Small intestine (tissue), 7 donors: ENCODE results near the gene TWIST2. TPM values are rescaled to one million over a fixed set of nuclear protein-coding genes. Genes with fewer than 3 reads are reported as not detected.

Experiments used
- DNase-seq, 2 donors: peaks; one replicate each; pipeline versions ENCODE4 v3.0.0 to v3.0.0-alpha.2; 2013
- FAIRE-seq: peaks from 2 replicates; lab custom pipeline; 2012; peaks lifted over from hg19 to GRCh38; lab: Jason Lieb, UNC
- H3K27ac ChIP-seq, 3 donors: one replicate each; pipeline ENCODE4 v1.5.1; 2013; ENCODE audit warnings: low read length in 2 of 3, mild to moderate bottlenecking in 2 of 3, control low read depth in 1 of 3, inconsistent platforms in 1 of 3, low read depth in 1 of 3, moderate library complexity in 1 of 3
- H3K27me3 ChIP-seq, 3 donors: one replicate each; pipeline ENCODE4 v1.6.1; 2013; ENCODE audit warnings: low read length in 3 of 3, inconsistent platforms in 1 of 3; ENCODE audit not compliant: control insufficient read depth in 3 of 3, insufficient read depth in 3 of 3
- H3K36me3 ChIP-seq, 3 donors: one replicate each; pipeline ENCODE4 v1.6.1; 2013; ENCODE audit warnings: low read length in 3 of 3, inconsistent platforms in 1 of 3, low read depth in 1 of 3, mild to moderate bottlenecking in 1 of 3, moderate library complexity in 1 of 3; ENCODE audit not compliant: control insufficient read depth in 3 of 3, insufficient read depth in 2 of 3
- H3K4me1 ChIP-seq, 3 donors: one replicate each; pipeline ENCODE4 v1.6.1; 2013; ENCODE audit warnings: low read length in 2 of 3, inconsistent platforms in 1 of 3, low read depth in 1 of 3, mild to moderate bottlenecking in 1 of 3, moderate library complexity in 1 of 3; ENCODE audit not compliant: control insufficient read depth in 3 of 3, insufficient read depth in 2 of 3
- H3K4me3 ChIP-seq, 3 donors: one replicate each; pipeline ENCODE4 v1.5.1; 2013; ENCODE audit warnings: low read length in 3 of 3, control low read depth in 1 of 3, inconsistent platforms in 1 of 3, low read depth in 1 of 3, mild to moderate bottlenecking in 1 of 3, moderate library complexity in 1 of 3
- H3K9me3 ChIP-seq, 2 donors: one replicate each; pipeline ENCODE4 v1.6.1; 2013; ENCODE audit warnings: low read depth in 1 of 2, low read length in 1 of 2; ENCODE audit not compliant: control insufficient read depth in 2 of 2, insufficient read depth in 1 of 2
- WGBS, 3 donors: extraction: QIAGEN DNeasy Blood & Tissue Kit; methylation state at CpG; one replicate each; pipeline ENCODE4 v1.1.7; 2013; 5-methylcytosine and 5-hydroxymethylcytosine counted together
- polyA plus RNA-seq, 4 donors: library from polyadenylated mRNA; stranded (reverse) in 3 of 4; unstranded in 1 of 4; fragments of 200-250 nt in 3 of 4; fragments of 120-200 nt in 1 of 4; gene quantifications; one replicate each; pipeline versions ENCODE4 v1.2.1 to v1.2.3, GENCODE V29; 2013
- donor health status: healthy with polysubstance abuse.
- donor health status: control.
- donor health status: control.
- donor health status: Bipolar disorder and iron deficiency.
- donor health status: healthy.

TWIST2 gene
- polyA plus RNA-seq, 4 donors: 1.7 to 7.9 (median 3.0) TPM; not detected in 1

GRCh38 chr2:238898534-238899281 is 50.8 kb downstream of the TWIST2 start:
- Histone ChIP-seq H3K36me3 (no peaks in the 10 kb centered on the region), H3K4me1 (peaks cover 0 to 2% (median 0%) of the 10 kb centered on the region in 3 donors), H3K27ac (no peak overlapping the region), H3K9me3 (no peaks in the 10 kb centered on the region), H3K4me3 (no peak overlapping the region), H3K27me3 (no peaks in the 10 kb centered on the region)
- FAIRE-seq (no peak), DNase-seq (no peak)
- 75 to 86% (median 78%) methylated on average over 22 of the region's 22 CpGs for WGBS, 3 donors

- Histone ChIP-seq H3K27me3 (no peaks in the 10 kb centered on the region), H3K36me3 (no peaks in the 10 kb centered on the region), H3K27ac (no peak overlapping the region), H3K9me3 (no peaks in the 10 kb centered on the region), H3K4me3 (no peak overlapping the region), H3K4me1 (peaks cover 0 to 2% (median 0%) of the 10 kb centered on the region in 3 donors)
- 77 to 79% (median 79%) methylated on average over 7 of the region's 7 CpGs for WGBS, 3 donors
- DNase-seq (no peak), FAIRE-seq (no peak)
Measured at GRCh38 chr2:238899386-238899785, 51.5 kb downstream of the TWIST2 start.

DNA sequence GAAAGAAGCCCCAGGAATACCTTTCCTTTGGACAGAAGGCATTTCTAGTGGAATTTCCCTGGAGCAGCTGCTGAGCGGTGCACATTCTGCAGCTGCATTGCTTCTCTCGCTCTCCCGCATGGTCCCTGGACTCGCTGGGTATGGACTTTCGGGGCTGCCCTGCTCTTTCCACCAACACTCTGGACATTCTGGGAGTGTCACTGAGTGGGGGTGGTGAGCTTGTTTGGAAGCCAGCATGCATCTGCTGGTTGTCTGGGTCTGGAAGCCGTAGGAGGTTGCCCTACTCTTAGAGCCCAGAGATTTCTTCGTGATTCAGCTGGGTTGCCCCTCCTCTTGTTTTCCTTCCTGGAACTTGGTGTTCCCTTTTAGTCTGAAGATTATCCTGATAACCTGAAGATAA is 52.6 kb downstream of the TWIST2 start:
- whole genome bisulfite sequencing, 3 donors: 66 to 72% (median 70%) methylated on average over 7 of the region's 7 CpGs
- no peak for FAIRE-seq

DNA sequence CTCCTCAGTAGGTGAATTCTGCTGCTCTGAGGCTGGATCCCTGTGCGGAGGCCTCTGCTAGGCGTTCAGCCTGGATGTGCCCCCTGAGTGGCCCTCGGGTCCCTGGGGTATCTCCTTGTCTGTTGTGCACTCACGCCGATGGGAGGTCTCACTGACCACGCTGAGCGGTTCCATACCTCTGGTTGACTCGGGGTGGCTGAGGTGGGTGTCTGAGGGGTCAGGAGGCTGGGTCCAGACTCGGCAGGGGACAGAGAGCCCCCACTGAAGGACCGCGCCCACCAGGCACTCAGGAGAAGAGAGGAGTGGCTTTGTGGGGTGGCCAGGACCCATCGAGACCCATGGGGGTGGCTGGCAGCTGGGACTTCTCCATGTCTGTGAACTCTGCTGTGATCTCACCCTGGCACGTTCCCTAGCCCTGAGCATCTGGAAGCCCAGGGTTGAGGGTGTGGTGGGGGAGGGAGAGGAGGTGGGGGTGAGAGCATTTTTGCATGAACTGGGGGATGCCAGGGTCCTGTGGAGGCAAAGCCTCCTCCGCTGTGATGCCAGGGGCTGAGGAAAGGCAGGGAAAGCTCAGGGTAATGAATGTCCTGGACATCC is 53.7 kb downstream of the TWIST2 start:
- Histone ChIP-seq H3K27me3 (no peaks in the 10 kb centered on the region), H3K4me3 (no peak overlapping the region), H3K36me3 (no peaks in the 10 kb centered on the region), H3K9me3 (no peaks in the 10 kb centered on the region), H3K27ac (no peak overlapping the region), H3K4me1 (no peaks in the 10 kb centered on the region)
- FAIRE-seq: no peak
- no peak for DNase-seq
- WGBS, 3 donors: 78 to 86% (median 83%) methylated on average over 14 of the region's 14 CpGs

More for the DNA sequence above, 52.6 kb downstream of the TWIST2 start:
- Histone ChIP-seq H3K27ac (no peak overlapping the region), H3K36me3 (no peaks in the 10 kb centered on the region), H3K4me1 (peaks cover 0 to 2% (median 0%) of the 10 kb centered on the region in 3 donors), H3K4me3 (no peak overlapping the region), H3K27me3 (no peaks in the 10 kb centered on the region), H3K9me3 (no peaks in the 10 kb centered on the region)
- DNase-seq: no peak

DNA sequence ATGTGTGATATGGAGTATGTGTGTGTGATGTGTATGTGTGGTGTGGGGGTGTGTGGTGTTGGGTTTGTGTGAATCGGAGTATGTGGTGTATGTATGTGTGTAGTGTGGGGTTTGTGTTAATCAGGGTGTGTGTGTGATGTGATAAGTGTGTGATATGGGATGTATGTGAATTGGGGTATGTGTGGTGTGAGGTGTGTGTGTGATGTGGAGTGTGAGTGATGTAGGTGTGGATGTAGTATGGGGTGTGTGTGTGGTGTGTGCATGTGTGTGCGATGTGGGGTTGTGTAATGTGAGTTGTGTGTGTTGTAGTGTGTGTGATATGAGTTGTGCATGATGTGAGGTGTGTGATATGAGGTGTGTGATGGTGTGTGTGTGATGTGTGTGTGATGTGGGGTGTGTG is 54.4 kb downstream of the TWIST2 start:
- Histone ChIP-seq H3K4me3 (no peak overlapping the region), H3K27ac (no peak overlapping the region), H3K27me3 (no peaks in the 10 kb centered on the region), H3K36me3 (no peaks in the 10 kb centered on the region), H3K4me1 (no peaks in the 10 kb centered on the region), H3K9me3 (no peaks in the 10 kb centered on the region)
- 87 to 95% (median 92%) methylated on average over 2 of the region's 2 CpGs for WGBS, 3 donors
- DNase-seq: no peak
- FAIRE-seq: no peak

- Histone ChIP-seq H3K4me1 (no peaks in the 10 kb centered on the region), H3K4me3 (no peak overlapping the region), H3K27ac (no peak overlapping the region), H3K27me3 (no peaks in the 10 kb centered on the region), H3K9me3 (no peaks in the 10 kb centered on the region), H3K36me3 (no peaks in the 10 kb centered on the region)
- DNase-seq (no peak), FAIRE-seq (no peak)
- WGBS, 3 donors: 91 to 95% (median 95%) methylated on average over 2 of the region's 2 CpGs
Measured at GRCh38 chr2:238903141-238903540, 55.3 kb downstream of the TWIST2 start.

GRCh38 chr2:238904177-238904576 is 56.3 kb downstream of the TWIST2 start:
- Histone ChIP-seq H3K27ac (no peak overlapping the region), H3K36me3 (no peaks in the 10 kb centered on the region), H3K9me3 (no peaks in the 10 kb centered on the region), H3K4me3 (no peak overlapping the region), H3K27me3 (no peaks in the 10 kb centered on the region), H3K4me1 (no peaks in the 10 kb centered on the region)
- no peak for FAIRE-seq
- DNase-seq: no peak
- WGBS, 3 donors: 62 to 82% (median 63%) methylated on average over 3 of the region's 3 CpGs

DNA sequence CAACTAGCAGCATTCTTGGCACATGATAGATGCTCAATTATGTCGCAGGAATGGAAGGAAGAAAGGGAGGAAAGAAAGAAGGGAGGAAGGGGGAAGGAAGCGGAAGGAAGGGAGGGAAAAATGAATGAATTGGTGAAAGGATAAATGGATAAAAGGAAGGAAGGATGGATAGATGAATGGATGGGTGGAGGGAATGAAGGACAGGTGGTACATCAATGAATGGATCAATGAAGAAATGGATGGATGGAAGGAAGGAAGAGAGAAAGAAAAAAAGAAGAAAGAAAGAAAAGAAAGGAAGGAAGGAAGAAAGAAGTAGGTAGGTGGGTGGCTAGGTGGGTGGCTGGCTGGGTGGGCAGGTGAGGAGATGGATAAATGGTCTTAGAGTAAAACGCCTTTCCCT is 56.8 kb downstream of the TWIST2 start:
- no peak for DNase-seq
- H3K9me3 ChIP-seq: no peaks in the 10 kb centered on the region
- FAIRE-seq: no peak
- H3K27ac ChIP-seq: no peak overlapping the region
- no peaks in the 10 kb centered on the region for H3K27me3 ChIP-seq
- 80 to 91% (median 84%) methylated on average over 3 of the region's 3 CpGs for WGBS, 3 donors
- H3K4me1 ChIP-seq: no peaks in the 10 kb centered on the region
- no peak overlapping the region for H3K4me3 ChIP-seq
- H3K36me3 ChIP-seq: no peaks in the 10 kb centered on the region
